ENCODE measurements around the gene LCLAT1.

The LCLAT1 gene

DNA sequence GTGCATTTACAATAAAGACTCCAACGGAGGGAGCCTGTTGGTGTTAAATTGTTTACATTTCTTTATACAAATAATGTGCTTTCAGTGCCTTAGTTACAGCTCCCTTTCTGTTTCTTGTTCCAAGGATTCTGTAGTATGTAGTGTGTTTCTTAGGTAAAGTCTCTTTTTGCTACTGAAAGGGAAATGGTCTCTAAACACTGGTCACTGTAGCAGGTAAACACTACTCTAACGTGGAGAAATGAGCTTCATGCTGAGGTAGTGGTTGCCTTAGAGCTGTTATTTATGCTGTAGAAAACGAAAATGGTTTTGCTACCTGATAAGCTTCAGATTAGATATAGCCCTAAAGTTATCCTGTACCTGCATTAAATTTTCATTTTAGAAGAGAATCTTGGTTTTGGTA lies 196.6 kb downstream of the LCLAT1 start:
- Histone ChIP-seq H3K4me3 (replicated peaks; ENCODE audit: low read depth, low read length) (no peak overlapping the region), H3K36me3 (ENCODE audit: control insufficient read depth, insufficient read depth, low read length) (no peaks in the 10 kb centered on the region), H3K27me3 (replicated peaks; ENCODE audit: control insufficient read depth, insufficient read depth, low read length) (no peaks in the 10 kb centered on the region)
- TF ChIP-seq, protein P1, sequence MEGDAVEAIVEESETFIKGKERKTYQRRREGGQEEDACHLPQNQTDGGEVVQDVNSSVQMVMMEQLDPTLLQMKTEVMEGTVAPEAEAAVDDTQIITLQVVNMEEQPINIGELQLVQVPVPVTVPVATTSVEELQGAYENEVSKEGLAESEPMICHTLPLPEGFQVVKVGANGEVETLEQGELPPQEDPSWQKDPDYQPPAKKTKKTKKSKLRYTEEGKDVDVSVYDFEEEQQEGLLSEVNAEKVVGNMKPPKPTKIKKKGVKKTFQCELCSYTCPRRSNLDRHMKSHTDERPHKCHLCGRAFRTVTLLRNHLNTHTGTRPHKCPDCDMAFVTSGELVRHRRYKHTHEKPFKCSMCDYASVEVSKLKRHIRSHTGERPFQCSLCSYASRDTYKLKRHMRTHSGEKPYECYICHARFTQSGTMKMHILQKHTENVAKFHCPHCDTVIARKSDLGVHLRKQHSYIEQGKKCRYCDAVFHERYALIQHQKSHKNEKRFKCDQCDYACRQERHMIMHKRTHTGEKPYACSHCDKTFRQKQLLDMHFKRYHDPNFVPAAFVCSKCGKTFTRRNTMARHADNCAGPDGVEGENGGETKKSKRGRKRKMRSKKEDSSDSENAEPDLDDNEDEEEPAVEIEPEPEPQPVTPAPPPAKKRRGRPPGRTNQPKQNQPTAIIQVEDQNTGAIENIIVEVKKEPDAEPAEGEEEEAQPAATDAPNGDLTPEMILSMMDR (IDR thresholded peaks at IDR 0.05; ENCODE audit: insufficient read depth, low read length, poor library complexity, severe bottlenecking) = no peak
- no peak for DNase-seq (ENCODE audit: extremely low read depth, insufficient read length)

DNA sequence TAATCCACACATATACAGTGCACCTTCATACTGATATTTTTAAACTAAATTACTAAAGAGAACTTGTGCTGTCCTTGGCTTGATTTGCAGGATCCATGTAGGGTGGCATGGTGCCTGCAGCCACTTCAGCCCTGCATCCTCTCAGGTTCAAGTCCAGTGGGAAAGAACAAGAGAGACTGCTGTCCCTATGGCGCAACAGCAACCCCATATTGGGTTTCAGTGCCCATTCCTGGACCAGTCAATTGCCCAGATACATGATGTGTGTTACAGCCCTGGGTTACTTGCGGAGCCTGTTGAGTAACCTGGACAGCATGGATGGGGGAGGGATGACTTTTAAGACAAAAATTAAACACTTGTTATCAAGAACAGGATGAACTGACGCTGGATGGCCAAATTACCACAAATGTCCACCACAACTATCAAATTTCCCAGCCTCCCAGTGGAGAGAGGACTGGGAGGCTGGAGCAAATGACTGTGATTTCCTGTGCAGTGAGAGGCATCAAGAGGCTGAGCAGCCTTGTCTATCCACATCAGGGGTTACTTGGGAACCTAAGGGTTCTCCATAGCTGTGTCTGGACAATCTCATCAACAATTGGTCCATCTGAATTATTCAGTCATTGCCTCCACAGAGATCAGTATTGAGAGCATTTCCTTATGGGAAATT lies 198.2 kb downstream of the LCLAT1 start:
- Histone ChIP-seq H3K36me3 (ENCODE audit: control insufficient read depth, insufficient read depth, low read length) (no peaks in the 10 kb centered on the region), H3K27me3 (replicated peaks; ENCODE audit: control insufficient read depth, insufficient read depth, low read length) (no peaks in the 10 kb centered on the region), H3K4me3 (replicated peaks; ENCODE audit: low read depth, low read length) (no peak overlapping the region)
- TF ChIP-seq, protein P1 (IDR thresholded peaks at IDR 0.05; ENCODE audit: insufficient read depth, low read length, poor library complexity, severe bottlenecking) = no peak
- DNase-seq (ENCODE audit: extremely low read depth, insufficient read length) = no peak

DNA sequence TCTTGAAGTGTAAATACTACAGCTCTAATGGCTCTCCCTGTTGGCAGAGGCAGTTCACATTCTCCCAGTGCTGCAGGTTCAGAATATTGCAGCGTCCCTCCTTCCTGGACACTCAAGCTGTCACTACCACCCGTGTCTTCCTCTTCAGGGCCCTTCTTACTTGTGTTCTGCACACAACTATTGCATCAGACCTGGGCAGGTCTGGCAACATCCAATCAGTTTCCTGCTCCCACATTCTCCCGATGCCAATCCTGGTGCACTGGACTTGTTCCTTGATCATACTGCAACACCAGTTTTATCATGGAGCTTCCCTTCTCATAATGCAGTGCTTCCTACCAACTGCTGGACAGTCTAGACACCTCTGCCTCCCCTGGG lies 198.7 kb downstream of the LCLAT1 start:
- TF ChIP-seq, protein P1 (IDR thresholded peaks at IDR 0.05; ENCODE audit: insufficient read depth, low read length, poor library complexity, severe bottlenecking) = no peak
- Histone ChIP-seq H3K4me3 (replicated peaks; ENCODE audit: low read depth, low read length) (no peak overlapping the region), H3K36me3 (ENCODE audit: control insufficient read depth, insufficient read depth, low read length) (no peaks in the 10 kb centered on the region), H3K27me3 (replicated peaks; ENCODE audit: control insufficient read depth, insufficient read depth, low read length) (no peaks in the 10 kb centered on the region)
- no peak for DNase-seq (ENCODE audit: extremely low read depth, insufficient read length)

DNA sequence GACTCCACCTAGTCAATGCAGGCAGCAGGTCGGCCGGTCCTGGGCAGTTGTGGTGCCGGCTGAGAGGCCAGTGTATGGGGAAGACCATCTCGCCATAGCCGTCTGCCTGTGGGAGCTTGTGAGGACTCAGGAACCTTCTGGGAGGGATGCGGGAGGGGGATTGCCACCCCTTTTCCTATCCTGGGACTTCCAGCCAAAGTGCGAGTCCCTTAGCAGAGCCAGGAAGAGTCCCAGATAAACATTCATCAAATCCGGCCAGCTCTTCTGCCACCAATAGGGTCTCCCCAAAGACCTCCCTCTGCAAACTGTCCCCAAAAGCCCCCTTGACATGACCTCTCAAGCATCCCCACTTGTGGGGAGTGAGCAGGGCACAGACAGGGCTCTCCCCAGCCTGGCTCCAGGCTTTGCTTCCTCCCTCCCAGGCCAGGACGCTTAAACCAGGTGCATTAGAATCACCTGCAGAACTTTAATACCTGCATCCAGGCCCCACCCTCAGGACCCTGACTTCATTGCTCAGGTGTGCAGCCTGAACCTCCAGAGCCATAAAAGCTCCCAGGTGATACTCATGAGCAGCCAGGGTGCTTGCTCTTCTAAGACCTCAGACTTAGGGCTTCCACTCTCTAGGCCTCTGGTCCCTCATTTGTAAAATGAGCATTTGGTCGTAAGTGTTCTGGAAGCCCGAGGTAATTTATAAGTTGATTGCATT lies 200.9 kb downstream of the LCLAT1 start:
- TF ChIP-seq, protein P1 (IDR thresholded peaks at IDR 0.05; ENCODE audit: insufficient read depth, low read length, poor library complexity, severe bottlenecking) = no peak
- H3K27me3 ChIP-seq (replicated peaks; ENCODE audit: control insufficient read depth, insufficient read depth, low read length) = no peaks in the 10 kb centered on the region
- H3K36me3 ChIP-seq (ENCODE audit: control insufficient read depth, insufficient read depth, low read length) = no peaks in the 10 kb centered on the region
- no peak for DNase-seq (ENCODE audit: extremely low read depth, insufficient read length)
- H3K4me3 ChIP-seq (replicated peaks; ENCODE audit: low read depth, low read length) = no peak overlapping the region

DNA sequence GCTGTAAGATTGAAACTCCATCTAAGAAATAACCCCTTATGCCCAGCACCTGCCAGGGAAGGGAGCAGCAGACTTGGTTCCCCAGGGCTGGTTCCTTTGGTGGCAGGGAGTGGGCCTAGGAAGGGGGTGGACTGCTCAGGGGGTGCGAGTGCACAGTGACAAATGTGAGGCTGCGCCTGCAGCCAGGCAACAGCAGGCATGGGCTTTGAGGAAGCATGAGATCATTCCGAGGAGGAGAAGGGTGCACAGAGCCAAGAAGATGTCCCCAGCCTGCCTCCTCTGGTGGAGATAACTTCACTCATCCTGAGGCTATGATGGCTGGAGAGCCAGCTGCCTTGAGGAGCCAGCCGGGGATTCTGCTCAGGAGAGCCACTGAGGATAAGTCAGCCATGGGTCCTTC lies 202.2 kb downstream of the LCLAT1 start:
- DNase-seq (ENCODE audit: extremely low read depth, insufficient read length) = no peak
- TF ChIP-seq, protein P1 (IDR thresholded peaks at IDR 0.05; ENCODE audit: insufficient read depth, low read length, poor library complexity, severe bottlenecking) = no peak
- H3K27me3 ChIP-seq (replicated peaks; ENCODE audit: control insufficient read depth, insufficient read depth, low read length) = no peaks in the 10 kb centered on the region
- no peaks in the 10 kb centered on the region for H3K36me3 ChIP-seq (ENCODE audit: control insufficient read depth, insufficient read depth, low read length)
- no peak overlapping the region for H3K4me3 ChIP-seq (replicated peaks; ENCODE audit: low read depth, low read length)
